ENCODE data around the gene FRMD1. TPM values are rescaled to one million over a fixed set of nuclear protein-coding genes. Genes with fewer than 3 reads are reported as not detected.

Gene FRMD1
- total RNA-seq: not detected in 2 replicates

GRCh38 chr6:168078943-168079405 is at the start of gene FRMD1:
Gene FRMD1 (minus strand): TSS chr6:168079212. CDS start chr6:168079094, 118 bp downstream.

Other genes with a start within 250 kb of the FRMD1 start
- 0.38 and 2.0 TPM in 2 replicates for gene KIF25, start 81.5 kb downstream of the FRMD1 start, total RNA-seq
- 2.7 and 10.4 TPM in 2 replicates for gene DACT2, start 240.6 kb upstream of the FRMD1 start, total RNA-seq